ENCODE data around the gene FSTL3.
"Not testable (repeated sequence)": the region's sequence is repeated elsewhere in the genome, so short reads cannot be mapped to it uniquely, and the experiment has no call there.

Gene FSTL3

GRCh38 chr19:710767-711166, 34.6 kb downstream of the FSTL3 start:
- DNase-seq (ENCODE audit: low read depth in 2 of 2), result no peak

- DNase-seq (ENCODE audit: low read depth in 2 of 2), result no peak
These were observed 35.1 kb downstream of the FSTL3 start for GRCh38 chr19:711254-711653.

- DNase-seq (ENCODE audit: low read depth in 2 of 2), result no peak
These were observed 39.2 kb downstream of the FSTL3 start for GRCh38 chr19:715347-715746.

GRCh38 chr19:718251-718951, 42.2 kb downstream of the FSTL3 start:
- DNase-seq (ENCODE audit: low read depth in 2 of 2), result no peak

- DNase-seq (ENCODE audit: low read depth in 2 of 2), result no peak
These were observed 42.9 kb downstream of the FSTL3 start for GRCh38 chr19:718991-719512.

GRCh38 chr19:719636-720344, 43.6 kb downstream of the FSTL3 start:
- DNase-seq (ENCODE audit: low read depth in 2 of 2), result no peak

- DNase-seq (ENCODE audit: low read depth in 2 of 2), result no peak
These were observed 44.4 kb downstream of the FSTL3 start for GRCh38 chr19:720345-721160.

GRCh38 chr19:722553-723101, 46.4 kb downstream of the FSTL3 start:
- no peak for DNase-seq (ENCODE audit: low read depth in 2 of 2)

GRCh38 chr19:723247-723646, 47.1 kb downstream of the FSTL3 start:
- DNase-seq (ENCODE audit: low read depth in 2 of 2), result no peak

GRCh38 chr19:723714-724113, 47.5 kb downstream of the FSTL3 start:
- DNase-seq (ENCODE audit: low read depth in 2 of 2), result no peak

GRCh38 chr19:725461-726089, 49.4 kb downstream of the FSTL3 start:
- no peak for DNase-seq (ENCODE audit: low read depth in 2 of 2)

- DNase-seq (ENCODE audit: low read depth in 2 of 2), result no peak
These were observed 51.1 kb downstream of the FSTL3 start for GRCh38 chr19:726993-727956.

- DNase-seq (ENCODE audit: low read depth in 2 of 2), result no peak
These were observed 51.8 kb downstream of the FSTL3 start for GRCh38 chr19:728011-728410.

GRCh38 chr19:729564-729963, 53.4 kb downstream of the FSTL3 start:
- DNase-seq (ENCODE audit: low read depth in 2 of 2), result not testable (repeated sequence)

GRCh38 chr19:729965-730668, 53.9 kb downstream of the FSTL3 start:
- DNase-seq (ENCODE audit: low read depth in 2 of 2), result no peak

- no peak for DNase-seq (ENCODE audit: low read depth in 2 of 2)
These were observed 54.8 kb downstream of the FSTL3 start for GRCh38 chr19:731000-731399.

GRCh38 chr19:732148-733069, 56.2 kb downstream of the FSTL3 start:
- DNase-seq (ENCODE audit: low read depth in 2 of 2), result no peak
